Activated CD4-positive, alpha-beta T cell treated with anti-CD3 and anti-CD28 coated beads for 36 hours (primary cell): ENCODE data around the gene TSGA10. TPM values are rescaled to one million over a fixed set of nuclear protein-coding genes. Genes with fewer than 3 reads are reported as not detected.
"Not testable (repeated sequence)": the region's sequence is repeated elsewhere in the genome, so short reads cannot be mapped to it uniquely, and the experiment has no call there.

Experiments
- ATAC-seq: fragments of 200-7000 bp; cut with Tn5 transposase; one replicate; pipeline ENCODE4 v1.10.0; 2021; ENCODE audit warnings: mild to moderate bottlenecking, moderate library complexity
- CTCF ChIA-PET: fragments of 350-600 bp; sonication (Branson Sonifier 250); formaldehyde crosslinking; loops from one replicate; lab custom pipeline; 2021; ENCODE audit warnings: antibody characterized with exemption; lab: Charles Lee
- POLR2A ChIA-PET: fragments of 350-600 bp; sonication (Branson Sonifier 250); formaldehyde crosslinking; loops from one replicate; lab custom pipeline; 2021; ENCODE audit warnings: antibody characterized with exemption, inconsistent platforms; lab: Charles Lee
- DNase-seq: peaks from one replicate; pipeline ENCODE4 v3.0.0-alpha.2; 2020
- H3K27ac Mint-ChIP-seq: one replicate; pipeline ENCODE4 v1.8.0; 2021; ENCODE audit warnings: mixed read lengths
- H3K27me3 Mint-ChIP-seq: one replicate; pipeline ENCODE4 v1.8.0; 2021; ENCODE audit warnings: mixed read lengths
- H3K36me3 Mint-ChIP-seq: one replicate; pipeline ENCODE4 v1.8.0; 2021; ENCODE audit warnings: low read depth, mixed read lengths
- H3K4me1 Mint-ChIP-seq: one replicate; pipeline ENCODE4 v1.8.0; 2021; ENCODE audit warnings: mixed read lengths
- H3K4me3 Mint-ChIP-seq: one replicate; pipeline ENCODE4 v1.8.0; 2021; ENCODE audit warnings: mild to moderate bottlenecking, moderate library complexity, mixed read lengths
- H3K9me3 Mint-ChIP-seq: one replicate; pipeline ENCODE4 v1.8.0; 2021; ENCODE audit warnings: low read depth, mixed read lengths
- intact Hi-C, 2 experiments: fragments of 100-400 bp; cut with DNase I in 1 of 2; cut with micrococcal nuclease in 1 of 2; formaldehyde crosslinking; loops; one replicate each; pipeline versions ENCODE4 v1.14.2 to v1.15.1; 2022 to 2024; cut with DNase I, micrococcal nuclease
- total RNA-seq, 2 experiments: library from RNA; stranded (reverse); gene quantifications; one replicate each; pipeline ENCODE4 v1.2.3, GENCODE V29; 2021

Gene TSGA10
- total RNA-seq, result 1 to 10 TPM; 6.4 to 9.4 TPM

- H3K27ac Mint-ChIP-seq, result peak within 1 kb of the TSS; percentile 93
- H3K4me3 Mint-ChIP-seq, result no peak within 1 kb of the TSS
- peak; percentile 94 for ATAC-seq
These were observed at the start of gene TSGA10, which contains the start of gene LIPT1 for GRCh38 chr2:99154643-99155536. Gene TSGA10 (minus strand): TSS chr2:99154942. CDS start chr2:99109439, 45,503 bp downstream. Gene LIPT1 (plus strand): TSS chr2:99154967. CDS start chr2:99161958, 6,991 bp downstream.

GRCh38 chr2:99201959-99202678 lies 47.4 kb upstream of the TSGA10 start:
- H3K27ac Mint-ChIP-seq, result no peak overlapping the region
- H3K27me3 Mint-ChIP-seq, result no peaks in the 10 kb centered on the region
- peaks cover 2% of the 10 kb centered on the region for H3K4me1 Mint-ChIP-seq
- peaks cover 7% of the 10 kb centered on the region for H3K9me3 Mint-ChIP-seq
- H3K36me3 Mint-ChIP-seq, result peaks cover 5% of the 10 kb centered on the region
- intact Hi-C loops, result no loop called here
- H3K4me3 Mint-ChIP-seq, result no peak overlapping the region
- ChIA-PET POLR2A (no interaction called here), CTCF (interaction anchor here (0.7 kb wide), 1 partner anchor 1078 kb away, joined by 3 read pairs; no protein-coding TSS in a partner anchor)
- DNase-seq, result no peak
- no peak for ATAC-seq

More at GRCh38 chr2:99154643-99155536, at the start of gene TSGA10, which contains the start of gene LIPT1:
- ChIA-PET POLR2A (interaction anchor here (0.7 to 2.3 kb wide), 4 partner anchors 14 to 183 kb away, joined by 3 to 15 read pairs (median 5); partner anchors contain the start of genes C2orf15, EIF5B and MITD1), CTCF (interaction anchor here (0.6 to 1.7 kb wide), 4 partner anchors 19 to 1437 kb away, joined by 3 to 5 read pairs (median 4); partner anchors contain the start of genes MITD1 and MRPL30)
- DNase-seq, result peak; percentile 96
- intact Hi-C loops, result loop anchor here (1.0 to 10.0 kb wide), 8 partner anchors 14 to 1160 kb away; partner anchors contain the start of genes C2orf15 (in 2 of the 2), MITD1 (in 2 of the 2), MRPL30 (in 2 of the 2) and EIF5B (in 1 of the 2)
- no peaks in the 10 kb centered on the region for H3K27me3 Mint-ChIP-seq
- H3K4me1 Mint-ChIP-seq, result peaks cover 36% of the 10 kb centered on the region
- peaks cover 26% of the 10 kb centered on the region for H3K36me3 Mint-ChIP-seq
- H3K9me3 Mint-ChIP-seq, result no peaks in the 10 kb centered on the region

- no peak for DNase-seq
- no peaks in the 10 kb centered on the region for H3K9me3 Mint-ChIP-seq
- ChIA-PET POLR2A (no interaction called here), CTCF (interaction anchor here (0.8 kb wide), 1 partner anchor 59 kb away, joined by 4 read pairs; the partner anchor contains the start of gene C2orf15)
- H3K27ac Mint-ChIP-seq, result no peak overlapping the region
- ATAC-seq, result no peak
- H3K27me3 Mint-ChIP-seq, result no peaks in the 10 kb centered on the region
- H3K36me3 Mint-ChIP-seq, result peaks cover 8% of the 10 kb centered on the region
- no peak overlapping the region for H3K4me3 Mint-ChIP-seq
- H3K4me1 Mint-ChIP-seq, result peaks cover 2% of the 10 kb centered on the region
- intact Hi-C loops, result no loop called here
These were observed 45.5 kb upstream of the TSGA10 start for GRCh38 chr2:99200076-99200800.

GRCh38 chr2:99198103-99198841 lies 43.5 kb upstream of the TSGA10 start:
- Mint-ChIP-seq H3K9me3 (no peaks in the 10 kb centered on the region), H3K36me3 (peaks cover 12% of the 10 kb centered on the region), H3K4me1 (peaks cover 4% of the 10 kb centered on the region), H3K27ac (no peak overlapping the region), H3K4me3 (no peak overlapping the region), H3K27me3 (no peaks in the 10 kb centered on the region)
- CTCF ChIA-PET, result interaction anchor here (1.3 kb wide), 1 partner anchor 14 kb away, joined by 3 read pairs; no protein-coding TSS in a partner anchor
- ATAC-seq, result no peak
- POLR2A ChIA-PET, result no interaction called here
- no peak for DNase-seq
- intact Hi-C loops, result no loop called here

GRCh38 chr2:99192364-99192763 lies 37.6 kb upstream of the TSGA10 start:
- H3K4me3 Mint-ChIP-seq, H3K9me3 Mint-ChIP-seq, H3K27ac Mint-ChIP-seq, H3K27me3 Mint-ChIP-seq, intact Hi-C loops, POLR2A ChIA-PET, DNase-seq, CTCF ChIA-PET, ATAC-seq: not testable (repeated sequence)
- Mint-ChIP-seq H3K4me1 (peaks cover 11% of the 10 kb centered on the region), H3K36me3 (peaks cover 43% of the 10 kb centered on the region)

GRCh38 chr2:99190548-99190947 lies 35.8 kb upstream of the TSGA10 start:
- H3K9me3 Mint-ChIP-seq, result no peaks in the 10 kb centered on the region
- ChIA-PET POLR2A (no interaction called here), CTCF (interaction anchor here (1.2 kb wide), 1 partner anchor 297 kb away, joined by 4 read pairs; no protein-coding TSS in a partner anchor)
- H3K27ac Mint-ChIP-seq, result no peak overlapping the region
- intact Hi-C loops, result no loop called here
- ATAC-seq, result no peak
- peaks cover 13% of the 10 kb centered on the region for H3K4me1 Mint-ChIP-seq
- no peaks in the 10 kb centered on the region for H3K27me3 Mint-ChIP-seq
- peaks cover 43% of the 10 kb centered on the region for H3K36me3 Mint-ChIP-seq
- DNase-seq, result no peak
- no peak overlapping the region for H3K4me3 Mint-ChIP-seq

GRCh38 chr2:99188357-99188756 lies 33.6 kb upstream of the TSGA10 start:
- ChIA-PET CTCF (interaction anchor here (0.8 kb wide), 1 partner anchor 20 kb away, joined by 4 read pairs; no protein-coding TSS in a partner anchor), POLR2A (no interaction called here)
- H3K4me3 Mint-ChIP-seq, result no peak overlapping the region
- H3K9me3 Mint-ChIP-seq, result no peaks in the 10 kb centered on the region
- no peaks in the 10 kb centered on the region for H3K27me3 Mint-ChIP-seq
- H3K36me3 Mint-ChIP-seq, result peaks cover 36% of the 10 kb centered on the region
- peaks cover 26% of the 10 kb centered on the region for H3K4me1 Mint-ChIP-seq
- ATAC-seq (peak; percentile 39), DNase-seq (no peak)
- intact Hi-C loops, result no loop called here
- H3K27ac Mint-ChIP-seq, result no peak overlapping the region

GRCh38 chr2:99187011-99187410 lies 32.3 kb upstream of the TSGA10 start:
- ATAC-seq, result no peak
- Mint-ChIP-seq H3K36me3 (peaks cover 29% of the 10 kb centered on the region), H3K4me3 (no peak overlapping the region), H3K27ac (no peak overlapping the region), H3K9me3 (no peaks in the 10 kb centered on the region), H3K4me1 (peaks cover 32% of the 10 kb centered on the region), H3K27me3 (no peaks in the 10 kb centered on the region)
- DNase-seq, result no peak
- ChIA-PET CTCF (no interaction called here), POLR2A (no interaction called here)
- intact Hi-C loops, result no loop called here

GRCh38 chr2:99184811-99185210 lies 30.1 kb upstream of the TSGA10 start:
- no peak overlapping the region for H3K27ac Mint-ChIP-seq
- H3K4me1 Mint-ChIP-seq, result peaks cover 41% of the 10 kb centered on the region
- H3K9me3 Mint-ChIP-seq, result no peaks in the 10 kb centered on the region
- ChIA-PET POLR2A (no interaction called here), CTCF (interaction anchor here (1.0 kb wide), 2 partner anchors 13 to 17 kb away, joined by 3 to 5 read pairs; no protein-coding TSS in a partner anchor)
- DNase-seq (no peak), ATAC-seq (no peak)
- no peak overlapping the region for H3K4me3 Mint-ChIP-seq
- intact Hi-C loops, result loop anchor here (5.0 kb wide), 3 partner anchors 227 to 418 kb away; no protein-coding TSS in a partner anchor
- no peaks in the 10 kb centered on the region for H3K27me3 Mint-ChIP-seq
- peaks cover 18% of the 10 kb centered on the region for H3K36me3 Mint-ChIP-seq

GRCh38 chr2:99183025-99183424 lies 28.3 kb upstream of the TSGA10 start:
- DNase-seq (no peak), ATAC-seq (no peak)
- Mint-ChIP-seq H3K36me3 (peaks cover 17% of the 10 kb centered on the region), H3K27me3 (no peaks in the 10 kb centered on the region), H3K27ac (no peak overlapping the region), H3K9me3 (no peaks in the 10 kb centered on the region), H3K4me1 (peaks cover 51% of the 10 kb centered on the region), H3K4me3 (peak overlapping the region; percentile 3)
- intact Hi-C loops, result loop anchor here (5.0 kb wide), 3 partner anchors 229 to 416 kb away; no protein-coding TSS in a partner anchor
- POLR2A ChIA-PET, result interaction anchor here (0.6 kb wide), 1 partner anchor 26 kb away, joined by 3 read pairs; no protein-coding TSS in a partner anchor
- CTCF ChIA-PET, result interaction anchor here (0.6 kb wide), 1 partner anchor 43 kb away, joined by 4 read pairs; no protein-coding TSS in a partner anchor
